Endothelial cell (in vitro differentiated cells): ENCODE data around the gene LBHD1. TPM values are rescaled to one million over a fixed set of nuclear protein-coding genes. Genes with fewer than 3 reads are reported as not detected.

Experiments
- DNase-seq: peaks from one replicate; pipeline ENCODE4 v3.0.0; 2021; ENCODE audit warnings: low spot score
- H3K27ac Mint-ChIP-seq: one replicate; pipeline ENCODE4 v1.8.0; 2021; ENCODE audit warnings: mixed read lengths, inconsistent platforms; ENCODE audit not compliant: unreplicated experiment
- H3K27me3 Mint-ChIP-seq: one replicate; pipeline ENCODE4 v1.8.0; 2021; ENCODE audit warnings: mild to moderate bottlenecking, moderate library complexity, mixed read lengths, inconsistent platforms; ENCODE audit not compliant: unreplicated experiment
- H3K36me3 Mint-ChIP-seq: one replicate; pipeline ENCODE4 v1.8.0; 2021; ENCODE audit warnings: mild to moderate bottlenecking, low read depth, mixed read lengths, inconsistent platforms; ENCODE audit not compliant: unreplicated experiment
- H3K4me1 Mint-ChIP-seq: one replicate; pipeline ENCODE4 v1.8.0; 2021; ENCODE audit warnings: mild to moderate bottlenecking, mixed read lengths, inconsistent platforms; ENCODE audit not compliant: unreplicated experiment
- H3K4me3 Mint-ChIP-seq: one replicate; pipeline ENCODE4 v1.8.0; 2021; ENCODE audit warnings: mild to moderate bottlenecking, mixed read lengths, inconsistent platforms; ENCODE audit not compliant: unreplicated experiment
- H3K9me3 Mint-ChIP-seq: one replicate; pipeline ENCODE4 v1.8.0; 2021; ENCODE audit warnings: mixed read lengths, inconsistent platforms; ENCODE audit not compliant: unreplicated experiment
- total RNA-seq: library from RNA; stranded (reverse); fragmentation: NEBNext Ultra II Directional; extraction: Animal tissue kit (Norgen Biotek cat#: 25700); gene quantifications from one replicate; pipeline ENCODE4 v1.2.1, GENCODE V29; 2021; ENCODE audit not compliant: unreplicated experiment
- TF ChIP-seq, protein P1 (sequence below): fragments of 200-600 bp; sonication (generic); IDR thresholded peaks from one replicate; pipeline ENCODE4 v1.5.0; 2021; ENCODE audit warnings: antibody characterized with exemption; ENCODE audit not compliant: unreplicated experiment

Gene LBHD1
- total RNA-seq, 1 donor from 2014 or later: 11.2 TPM

DNA sequence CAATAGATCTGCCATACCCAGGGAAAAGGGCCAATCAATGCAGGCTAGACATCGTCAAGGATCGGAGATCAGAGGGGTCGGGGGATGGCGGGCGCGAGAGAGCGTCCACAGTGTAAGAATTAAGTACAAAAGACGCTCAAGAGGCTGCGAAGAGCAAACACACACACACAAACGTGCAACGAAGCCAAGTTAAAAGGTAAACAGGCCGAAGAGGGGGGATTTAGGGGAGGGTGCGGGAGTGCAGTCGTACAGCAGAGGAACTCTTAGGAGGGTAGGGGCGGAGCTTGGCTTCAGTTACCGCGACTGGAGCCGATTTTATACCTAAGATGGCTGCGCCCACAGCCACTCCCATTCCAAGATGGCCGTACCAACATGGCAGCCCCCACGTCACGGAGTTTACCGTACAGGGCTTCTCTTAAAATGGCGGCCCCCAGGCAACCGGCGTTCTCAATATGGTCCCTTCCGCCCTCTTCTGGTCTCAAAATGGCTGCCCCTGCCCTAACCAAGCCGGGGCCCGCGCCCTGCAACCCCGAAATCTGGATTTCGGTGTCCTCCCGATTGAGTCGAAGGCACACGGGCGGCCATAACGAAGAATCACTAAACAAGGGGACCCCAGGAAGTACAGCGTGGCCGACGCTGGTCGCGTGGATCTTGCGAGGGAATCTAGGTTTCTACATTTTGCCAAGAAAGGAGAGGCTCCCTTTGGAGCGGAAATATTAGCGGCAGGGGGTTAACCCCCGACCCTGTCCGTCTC is 37.4 kb upstream of the LBHD1 start:
- H3K4me1 Mint-ChIP-seq: peaks cover 28% of the 10 kb centered on the region
- H3K4me3 Mint-ChIP-seq: peak overlapping the region; percentile 92
- peak overlapping the region; percentile 97 for H3K27ac Mint-ChIP-seq
- peak; percentile 88 for DNase-seq
- TF ChIP-seq, protein P1, sequence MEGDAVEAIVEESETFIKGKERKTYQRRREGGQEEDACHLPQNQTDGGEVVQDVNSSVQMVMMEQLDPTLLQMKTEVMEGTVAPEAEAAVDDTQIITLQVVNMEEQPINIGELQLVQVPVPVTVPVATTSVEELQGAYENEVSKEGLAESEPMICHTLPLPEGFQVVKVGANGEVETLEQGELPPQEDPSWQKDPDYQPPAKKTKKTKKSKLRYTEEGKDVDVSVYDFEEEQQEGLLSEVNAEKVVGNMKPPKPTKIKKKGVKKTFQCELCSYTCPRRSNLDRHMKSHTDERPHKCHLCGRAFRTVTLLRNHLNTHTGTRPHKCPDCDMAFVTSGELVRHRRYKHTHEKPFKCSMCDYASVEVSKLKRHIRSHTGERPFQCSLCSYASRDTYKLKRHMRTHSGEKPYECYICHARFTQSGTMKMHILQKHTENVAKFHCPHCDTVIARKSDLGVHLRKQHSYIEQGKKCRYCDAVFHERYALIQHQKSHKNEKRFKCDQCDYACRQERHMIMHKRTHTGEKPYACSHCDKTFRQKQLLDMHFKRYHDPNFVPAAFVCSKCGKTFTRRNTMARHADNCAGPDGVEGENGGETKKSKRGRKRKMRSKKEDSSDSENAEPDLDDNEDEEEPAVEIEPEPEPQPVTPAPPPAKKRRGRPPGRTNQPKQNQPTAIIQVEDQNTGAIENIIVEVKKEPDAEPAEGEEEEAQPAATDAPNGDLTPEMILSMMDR: no peak
- H3K27me3 Mint-ChIP-seq: peaks cover 9% of the 10 kb centered on the region
- peaks cover 28% of the 10 kb centered on the region for H3K36me3 Mint-ChIP-seq
- no peaks in the 10 kb centered on the region for H3K9me3 Mint-ChIP-seq

DNA sequence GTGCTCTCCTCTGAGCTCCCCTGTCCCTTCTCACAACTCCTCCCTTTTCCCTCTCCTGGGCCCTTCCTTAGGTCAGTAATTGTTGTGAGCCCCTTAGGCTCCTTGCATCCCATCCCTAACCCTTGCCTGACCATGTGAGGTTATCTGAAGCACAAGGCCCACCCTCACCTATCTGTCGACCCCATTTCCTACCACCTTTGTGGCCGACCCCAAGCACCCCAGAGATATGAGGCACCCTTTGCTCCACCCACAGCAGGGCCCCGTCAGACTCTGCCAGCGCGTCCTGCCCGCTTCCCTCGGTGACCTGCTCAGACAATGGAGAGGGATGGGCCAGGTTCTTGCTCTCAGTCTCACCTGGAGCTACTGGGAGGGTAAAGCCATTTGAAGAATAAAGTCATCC is 36.7 kb upstream of the LBHD1 start:
- DNase-seq: no peak
- peaks cover 25% of the 10 kb centered on the region for H3K36me3 Mint-ChIP-seq
- peaks cover 28% of the 10 kb centered on the region for H3K4me1 Mint-ChIP-seq

GRCh38 chr11:62708392-62708791 is 36.3 kb upstream of the LBHD1 start:
- Mint-ChIP-seq H3K9me3 (no peaks in the 10 kb centered on the region), H3K36me3 (peaks cover 23% of the 10 kb centered on the region), H3K27ac (peak overlapping the region; percentile 97), H3K27me3 (peaks cover 9% of the 10 kb centered on the region), H3K4me3 (peak overlapping the region; percentile 92), H3K4me1 (peaks cover 28% of the 10 kb centered on the region)
- peak; percentile 8 for DNase-seq
- TF ChIP-seq, protein P1: no peak

More for the DNA sequence above, 36.7 kb upstream of the LBHD1 start:
- Mint-ChIP-seq H3K27ac (peak overlapping the region; percentile 97), H3K9me3 (no peaks in the 10 kb centered on the region), H3K4me3 (peak overlapping the region; percentile 92), H3K27me3 (peaks cover 9% of the 10 kb centered on the region)
- TF ChIP-seq, protein P1: no peak

GRCh38 chr11:62707277-62707861 is 35.3 kb upstream of the LBHD1 start, which contains the start of the genes BSCL2 and GNG3:
BSCL2 (minus strand) TSS chr11:62707424; CDS start chr11:62707195, 229 bp downstream.
GNG3 (plus strand) TSS chr11:62707676; CDS start chr11:62708296, 620 bp downstream.
- Mint-ChIP-seq H3K36me3 (peaks cover 17% of the 10 kb centered on the region), H3K4me3 (peak within 1 kb of the TSS; percentile 92), H3K27ac (peak within 1 kb of the TSS; percentile 89), H3K4me1 (peaks cover 28% of the 10 kb centered on the region), H3K9me3 (no peaks in the 10 kb centered on the region), H3K27me3 (peaks cover 9% of the 10 kb centered on the region)
- DNase-seq: peak; percentile 75
- TF ChIP-seq, protein P1: no peak

DNA sequence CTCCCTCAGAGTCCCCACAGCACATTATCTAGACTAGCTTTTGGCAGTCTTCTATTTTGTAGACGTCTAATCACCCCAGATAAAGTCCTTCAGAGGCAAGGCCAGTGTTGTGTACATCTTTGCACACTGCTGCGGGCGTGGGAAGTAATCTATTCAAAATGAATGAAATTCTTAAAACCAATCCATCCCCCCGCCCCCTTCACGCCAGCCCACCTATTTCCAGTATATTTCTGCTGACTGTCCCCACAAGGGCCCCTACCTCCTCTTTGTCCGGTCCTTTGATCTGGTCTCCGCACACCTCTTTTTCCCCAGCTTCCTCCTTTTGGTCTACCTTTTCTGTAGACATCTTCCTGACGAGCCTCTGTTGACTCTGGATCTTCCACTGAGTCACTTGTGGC is 34.8 kb upstream of the LBHD1 start:
- Mint-ChIP-seq H3K9me3 (no peaks in the 10 kb centered on the region), H3K27ac (peak overlapping the region; percentile 89), H3K27me3 (peaks cover 9% of the 10 kb centered on the region), H3K4me1 (peaks cover 28% of the 10 kb centered on the region), H3K36me3 (peaks cover 17% of the 10 kb centered on the region), H3K4me3 (peak overlapping the region; percentile 92)
- no peak for DNase-seq
- TF ChIP-seq, protein P1: no peak
